Upper lobe of right lung (tissue), 1 donor: ENCODE measurements around the gene INAFM2. TPM values are rescaled to one million over a fixed set of nuclear protein-coding genes. Genes with fewer than 3 reads are reported as not detected.

Experiments
- ATAC-seq: fragments of 200-7000 bp; cut with Tn5 transposase; one replicate; pipeline ENCODE4 v1.9.1; 2020; ENCODE audit warnings: mild to moderate bottlenecking, moderate library complexity
- DNase-seq: peaks from one replicate; pipeline ENCODE4 v3.0.0-alpha.2; 2020
- H3K27ac ChIP-seq: fragments of 200-600 bp; one replicate; pipeline ENCODE4 v1.8.0; 2022
- H3K27me3 ChIP-seq: fragments of 200-600 bp; one replicate; pipeline ENCODE4 v1.8.0; 2022; ENCODE audit warnings: mild to moderate bottlenecking
- H3K36me3 ChIP-seq: fragments of 200-600 bp; one replicate; pipeline ENCODE4 v1.8.0; 2022
- H3K4me1 ChIP-seq: fragments of 200-600 bp; one replicate; pipeline ENCODE4 v1.8.0; 2022
- H3K4me3 ChIP-seq: fragments of 200-600 bp; one replicate; pipeline ENCODE4 v1.8.0; 2022; ENCODE audit warnings: mild to moderate bottlenecking
- H3K9me3 ChIP-seq: fragments of 200-600 bp; one replicate; pipeline ENCODE4 v1.8.0; 2022
- CTCF ChIP-seq: fragments of 200-600 bp; IDR thresholded peaks from one replicate; pipeline ENCODE4 v1.8.0; 2022; ENCODE audit warnings: antibody characterized with exemption
- intact Hi-C: fragments of 100-400 bp; cut with DNase I; formaldehyde crosslinking; loops from one replicate; pipeline ENCODE4 v1.11.0; 2022
- total RNA-seq: library from RNA; stranded (reverse); fragmentation: NEBNext Ultra II Directional; extraction: Animal tissue kit (Norgen Biotek cat#: 25700); gene quantifications from one replicate; pipeline ENCODE4 v1.2.1, GENCODE V29; 2021
- donor health status: DM: no; HTN: yes; CAD: no; lungs with severe emphysema.

The INAFM2 gene
- total RNA-seq, 1 donor from 2014 or later, result 39.5 TPM

GRCh38 chr15:40368719-40369473 is 45.4 kb downstream of the INAFM2 start:
- H3K27ac ChIP-seq, result no peak overlapping the region
- no peaks in the 10 kb centered on the region for H3K36me3 ChIP-seq
- ATAC-seq, result no peak
- intact Hi-C loops, result loop anchor here (10.0 kb wide), 1 partner anchor 56 kb away; no protein-coding TSS in a partner anchor
- H3K4me1 ChIP-seq, result peaks cover 20% of the 10 kb centered on the region
- no peak for TF ChIP-seq CTCF
- no peaks in the 10 kb centered on the region for H3K9me3 ChIP-seq
- no peak for DNase-seq
- H3K4me3 ChIP-seq, result no peak overlapping the region
- H3K27me3 ChIP-seq, result no peaks in the 10 kb centered on the region

- no peak overlapping the region for H3K27ac ChIP-seq
- DNase-seq, result no peak
- H3K4me1 ChIP-seq, result peaks cover 20% of the 10 kb centered on the region
- TF ChIP-seq CTCF, result no peak
- H3K27me3 ChIP-seq, result no peaks in the 10 kb centered on the region
- intact Hi-C loops, result loop anchor here (10.0 kb wide), 1 partner anchor 55 kb away; no protein-coding TSS in a partner anchor
- H3K36me3 ChIP-seq, result no peaks in the 10 kb centered on the region
- ATAC-seq, result no peak
- H3K9me3 ChIP-seq, result no peaks in the 10 kb centered on the region
- no peak overlapping the region for H3K4me3 ChIP-seq
Observed at GRCh38 chr15:40369474-40369869, 46.0 kb downstream of the INAFM2 start.

DNA sequence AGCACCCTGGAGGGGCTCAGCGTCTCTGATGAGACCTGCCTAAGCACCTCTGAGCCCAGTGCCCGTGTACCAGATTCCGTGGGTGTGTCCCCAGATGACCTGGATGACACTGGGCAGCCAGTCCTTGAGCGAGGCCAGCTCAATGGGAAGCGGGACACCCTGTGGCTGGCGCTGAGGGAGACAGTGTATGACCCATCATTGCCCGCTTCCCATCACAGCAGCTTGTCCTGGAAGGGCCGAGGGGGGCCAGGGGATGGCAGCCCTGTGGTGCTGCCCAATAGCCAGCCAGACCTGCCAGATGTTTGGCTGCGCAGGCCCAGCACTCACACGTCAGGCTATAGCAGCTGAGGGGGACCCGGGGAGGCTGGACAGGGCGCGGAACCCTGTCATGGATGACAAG is 46.5 kb downstream of the INAFM2 start:
- intact Hi-C loops, result loop anchor here (10.0 kb wide), 1 partner anchor 55 kb away; no protein-coding TSS in a partner anchor
- Histone ChIP-seq H3K4me3 (no peak overlapping the region), H3K9me3 (no peaks in the 10 kb centered on the region), H3K4me1 (peaks cover 20% of the 10 kb centered on the region), H3K36me3 (no peaks in the 10 kb centered on the region), H3K27ac (no peak overlapping the region), H3K27me3 (no peaks in the 10 kb centered on the region)
- no peak for TF ChIP-seq CTCF
- DNase-seq, result no peak
- no peak for ATAC-seq

DNA sequence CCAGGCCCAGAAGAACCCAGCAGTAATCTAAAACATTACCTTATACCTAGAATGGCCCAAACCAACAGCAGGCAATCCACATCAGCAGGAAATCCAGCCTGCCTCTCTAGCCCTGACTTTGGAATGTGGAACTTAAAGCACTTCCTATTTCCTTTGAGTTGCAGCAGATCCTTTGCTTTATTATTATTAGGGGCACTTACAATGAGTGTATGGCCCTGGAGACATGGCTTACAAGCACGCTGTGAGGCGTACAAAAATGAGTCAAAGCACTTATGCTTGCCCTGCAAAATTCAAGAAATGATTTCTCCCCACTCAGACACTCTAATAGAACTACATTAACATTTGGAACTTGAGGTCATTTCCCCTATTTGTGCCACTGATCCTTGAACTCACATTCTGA is 49.5 kb downstream of the INAFM2 start:
- Histone ChIP-seq H3K9me3 (no peaks in the 10 kb centered on the region), H3K4me3 (no peak overlapping the region), H3K27ac (peak overlapping the region; percentile 38), H3K4me1 (peaks cover 11% of the 10 kb centered on the region), H3K27me3 (no peaks in the 10 kb centered on the region), H3K36me3 (no peaks in the 10 kb centered on the region)
- DNase-seq (no peak), ATAC-seq (peak; percentile 4)
- TF ChIP-seq CTCF, result no peak
- intact Hi-C loops, result no loop called here

Other genes with a start within 250 kb of the INAFM2 start
- gene BMF, start 214.8 kb upstream of the INAFM2 start, total RNA-seq, result 15.4 TPM
- 1.8 TPM for gene BUB1B, start 162.6 kb upstream of the INAFM2 start, total RNA-seq
- gene PAK6, start 84.6 kb upstream of the INAFM2 start, total RNA-seq, result 5.7 TPM
- not detected for gene ANKRD63, start 40.6 kb upstream of the INAFM2 start, total RNA-seq
- gene PLCB2, start 15.8 kb upstream of the INAFM2 start, total RNA-seq, result 61.2 TPM
- 72.5 TPM for gene CCDC9B, start 17.2 kb downstream of the INAFM2 start, total RNA-seq
- gene PHGR1, start 27.3 kb downstream of the INAFM2 start, total RNA-seq, result not detected
- 6.5 TPM for gene DISP2, start 34.5 kb downstream of the INAFM2 start, total RNA-seq
- 18.1 TPM for gene KNSTRN, start 59.0 kb downstream of the INAFM2 start, total RNA-seq
- 115 TPM for gene IVD, start 82.1 kb downstream of the INAFM2 start, total RNA-seq
- gene BAHD1, start 117.3 kb downstream of the INAFM2 start, total RNA-seq, result 29.8 TPM
- 14.1 TPM for gene CHST14, start 147.3 kb downstream of the INAFM2 start, total RNA-seq
- gene CCDC32, start 241.3 kb downstream of the INAFM2 start, total RNA-seq, result 20.7 TPM
- 6.4 TPM for gene RPUSD2, start 245.6 kb downstream of the INAFM2 start, total RNA-seq